HepG2 (cell line): ENCODE measurements around the gene GSK3A. TPM values are rescaled to one million over a fixed set of nuclear protein-coding genes. Genes with fewer than 3 reads are reported as not detected.

Source experiments
- ELF3 ChIP-seq: IDR thresholded peaks from 2 replicates; pipeline ENCODE4 v1.6.1; 2016; ENCODE audit warnings: missing genetic modification reagents, missing compliant biosample characterization
- GLMP ChIP-seq: sonication (generic); formaldehyde crosslinking; IDR thresholded peaks from 2 replicates; pipeline ENCODE4 v1.9.0; 2021; ENCODE audit warnings: missing genetic modification reagents, mild to moderate bottlenecking, borderline replicate concordance
- PRPF4 ChIP-seq: fragments of 200-400 bp; formaldehyde crosslinking; IDR thresholded peaks from 2 replicates; pipeline ENCODE4 v1.6.1; 2016; ENCODE audit warnings: low read length, low read depth; ENCODE audit not compliant: poor library complexity, severe bottlenecking
- REL ChIP-seq: sonication (generic); formaldehyde crosslinking; conservative IDR thresholded peaks from 2 replicates; pipeline ENCODE4 v1.8.0; 2022; ENCODE audit warnings: mild to moderate bottlenecking, missing genetic modification reagents, moderate library complexity
- REXO4 ChIP-seq: sonication (generic); formaldehyde crosslinking; IDR thresholded peaks from 2 replicates; pipeline ENCODE4 v1.8.0; 2022; ENCODE audit warnings: missing genetic modification reagents, mild to moderate bottlenecking, borderline replicate concordance
- SP2 ChIP-seq: sonication (generic); formaldehyde crosslinking; IDR thresholded peaks from 2 replicates; pipeline ENCODE4 v1.5.1; 2020; ENCODE audit warnings: mild to moderate bottlenecking, missing genetic modification reagents
- SRSF4 ChIP-seq: fragments of 200-400 bp; formaldehyde crosslinking; IDR thresholded peaks from one replicate; pipeline ENCODE4 v1.6.1; 2018; ENCODE audit warnings: mild to moderate bottlenecking, low read depth, low read length, moderate library complexity; ENCODE audit not compliant: poor library complexity, severe bottlenecking
- TBP ChIP-seq: sonication (generic); formaldehyde crosslinking; IDR thresholded peaks from 2 replicates; pipeline ENCODE4 v1.5.0; 2020; ENCODE audit warnings: missing genetic modification reagents
- ZBTB20 ChIP-seq: sonication (generic); formaldehyde crosslinking; IDR thresholded peaks from 2 replicates; pipeline ENCODE4 v1.8.1; 2023; ENCODE audit warnings: missing genetic modification reagents, low read depth, mild to moderate bottlenecking, borderline replicate concordance
- ZFP1 ChIP-seq: IDR thresholded peaks from 2 replicates; pipeline ENCODE4 v1.6.1; 2016
- ZNF33B ChIP-seq: sonication (generic); formaldehyde crosslinking; IDR thresholded peaks from 2 replicates; pipeline ENCODE4 v1.5.1; 2020; ENCODE audit warnings: mild to moderate bottlenecking, missing genetic modification reagents
- ZNF430 ChIP-seq: sonication (generic); formaldehyde crosslinking; IDR thresholded peaks from 2 replicates; pipeline ENCODE4 v1.9.0; 2021; ENCODE audit warnings: mild to moderate bottlenecking, missing genetic modification reagents
- ZNF513 ChIP-seq: sonication (generic); formaldehyde crosslinking; conservative IDR thresholded peaks from 2 replicates; pipeline ENCODE4 v1.5.0; 2020; ENCODE audit warnings: missing genetic modification reagents
- ZNF768 ChIP-seq: sonication (generic); formaldehyde crosslinking; IDR thresholded peaks from 2 replicates; pipeline ENCODE4 v1.4.0; 2020; ENCODE audit warnings: missing genetic modification reagents
- ZNF776 ChIP-seq: sonication (generic); formaldehyde crosslinking; IDR thresholded peaks from 2 replicates; pipeline ENCODE4 v1.4.0; 2020; ENCODE audit warnings: mild to moderate bottlenecking, missing genetic modification reagents
- ZZZ3 ChIP-seq: sonication (generic); formaldehyde crosslinking; IDR thresholded peaks from 2 replicates; pipeline ENCODE4 v1.4.0; 2020; ENCODE audit warnings: missing genetic modification reagents, mild to moderate bottlenecking, borderline replicate concordance
- polyA plus RNA-seq, 8 experiments: library from polyadenylated mRNA; depleted of rRNA in 3 of 8; stranded (reverse) in 7 of 8; unstranded in 1 of 8; fragments of >200 nt; fragmentation: Illumina TruSeq in 4 of 8; extraction: Trizol in 4 of 8; gene quantifications; 2 replicates each; pipeline versions ENCODE4 v1.2.1 to v1.2.3, GENCODE V29; 2011 to 2016; ENCODE audit warnings: low read depth in 4 of 8, missing spikeins in 1 of 8, mixed read lengths in 1 of 8; ENCODE audit not compliant: insufficient read depth in 1 of 8
- total RNA-seq, 5 experiments: library from RNA; depleted of rRNA; stranded (reverse); fragments of >200 nt; fragmentation: Illumina TruSeq; extraction: Trizol; gene quantifications; 2 replicates each; pipeline ENCODE4 v1.2.3, GENCODE V29; 2016; ENCODE audit warnings: low read depth in 1 of 5
- TF ChIP-seq, protein P1 (sequence below): sonication (generic); formaldehyde crosslinking; IDR thresholded peaks from 2 replicates; pipeline ENCODE4 v1.4.0; 2020; ENCODE audit warnings: mild to moderate bottlenecking, missing genetic modification reagents
- TF ChIP-seq, protein P2 (sequence below): IDR thresholded peaks from 2 replicates; pipeline ENCODE4 v1.6.1; 2016; ENCODE audit warnings: low read depth, missing genetic modification reagents, missing compliant biosample characterization

The GSK3A gene
- total and polyA plus RNA-seq, 2 of the 13 experiments (the other 11 are each of a cell fraction or from before 2014, with no cell fraction given), result 16.9 to 52.5 TPM

GRCh38 chr19:42279902-42280814 is 37.8 kb upstream of the GSK3A start (continued):
- TF ChIP-seq REXO4 (CRISPR knock-in tag) (no peak), ZZZ3 (no peak), TBP (CRISPR knock-in tag) (no peak), PRPF4 (no peak), ELF3 (no peak), REL (CRISPR knock-in tag) (no peak), ZFP1 (CRISPR knock-in tag) (no peak), GLMP (CRISPR knock-in tag) (no peak), ZBTB20 (CRISPR knock-in tag) (no peak), SRSF4 (peak; percentile 61), SP2 (CRISPR knock-in tag) (peak; percentile 82), ZNF776 (CRISPR knock-in tag) (peak; percentile 72; the same call in 1 of the 2 replicates), ZNF513 (CRISPR knock-in tag) (no peak), ZNF33B (no peak), ZNF768 (CRISPR knock-in tag) (peak; percentile 31; the same call in 1 of the 2 replicates), ZNF430 (CRISPR knock-in tag) (peak; percentile 14; the same call in 1 of the 2 replicates)
- TF ChIP-seq, protein P1, sequence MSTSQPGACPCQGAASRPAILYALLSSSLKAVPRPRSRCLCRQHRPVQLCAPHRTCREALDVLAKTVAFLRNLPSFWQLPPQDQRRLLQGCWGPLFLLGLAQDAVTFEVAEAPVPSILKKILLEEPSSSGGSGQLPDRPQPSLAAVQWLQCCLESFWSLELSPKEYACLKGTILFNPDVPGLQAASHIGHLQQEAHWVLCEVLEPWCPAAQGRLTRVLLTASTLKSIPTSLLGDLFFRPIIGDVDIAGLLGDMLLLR, result peak; percentile 27; the same call in 1 of the 2 replicates
- TF ChIP-seq, protein P2, sequence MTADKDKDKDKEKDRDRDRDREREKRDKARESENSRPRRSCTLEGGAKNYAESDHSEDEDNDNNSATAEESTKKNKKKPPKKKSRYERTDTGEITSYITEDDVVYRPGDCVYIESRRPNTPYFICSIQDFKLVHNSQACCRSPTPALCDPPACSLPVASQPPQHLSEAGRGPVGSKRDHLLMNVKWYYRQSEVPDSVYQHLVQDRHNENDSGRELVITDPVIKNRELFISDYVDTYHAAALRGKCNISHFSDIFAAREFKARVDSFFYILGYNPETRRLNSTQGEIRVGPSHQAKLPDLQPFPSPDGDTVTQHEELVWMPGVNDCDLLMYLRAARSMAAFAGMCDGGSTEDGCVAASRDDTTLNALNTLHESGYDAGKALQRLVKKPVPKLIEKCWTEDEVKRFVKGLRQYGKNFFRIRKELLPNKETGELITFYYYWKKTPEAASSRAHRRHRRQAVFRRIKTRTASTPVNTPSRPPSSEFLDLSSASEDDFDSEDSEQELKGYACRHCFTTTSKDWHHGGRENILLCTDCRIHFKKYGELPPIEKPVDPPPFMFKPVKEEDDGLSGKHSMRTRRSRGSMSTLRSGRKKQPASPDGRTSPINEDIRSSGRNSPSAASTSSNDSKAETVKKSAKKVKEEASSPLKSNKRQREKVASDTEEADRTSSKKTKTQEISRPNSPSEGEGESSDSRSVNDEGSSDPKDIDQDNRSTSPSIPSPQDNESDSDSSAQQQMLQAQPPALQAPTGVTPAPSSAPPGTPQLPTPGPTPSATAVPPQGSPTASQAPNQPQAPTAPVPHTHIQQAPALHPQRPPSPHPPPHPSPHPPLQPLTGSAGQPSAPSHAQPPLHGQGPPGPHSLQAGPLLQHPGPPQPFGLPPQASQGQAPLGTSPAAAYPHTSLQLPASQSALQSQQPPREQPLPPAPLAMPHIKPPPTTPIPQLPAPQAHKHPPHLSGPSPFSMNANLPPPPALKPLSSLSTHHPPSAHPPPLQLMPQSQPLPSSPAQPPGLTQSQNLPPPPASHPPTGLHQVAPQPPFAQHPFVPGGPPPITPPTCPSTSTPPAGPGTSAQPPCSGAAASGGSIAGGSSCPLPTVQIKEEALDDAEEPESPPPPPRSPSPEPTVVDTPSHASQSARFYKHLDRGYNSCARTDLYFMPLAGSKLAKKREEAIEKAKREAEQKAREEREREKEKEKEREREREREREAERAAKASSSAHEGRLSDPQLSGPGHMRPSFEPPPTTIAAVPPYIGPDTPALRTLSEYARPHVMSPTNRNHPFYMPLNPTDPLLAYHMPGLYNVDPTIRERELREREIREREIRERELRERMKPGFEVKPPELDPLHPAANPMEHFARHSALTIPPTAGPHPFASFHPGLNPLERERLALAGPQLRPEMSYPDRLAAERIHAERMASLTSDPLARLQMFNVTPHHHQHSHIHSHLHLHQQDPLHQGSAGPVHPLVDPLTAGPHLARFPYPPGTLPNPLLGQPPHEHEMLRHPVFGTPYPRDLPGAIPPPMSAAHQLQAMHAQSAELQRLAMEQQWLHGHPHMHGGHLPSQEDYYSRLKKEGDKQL, result no peak
